ENCODE results near the gene MUS81. TPM values are rescaled to one million over a fixed set of nuclear protein-coding genes. Genes with fewer than 3 reads are reported as not detected.
A peak's percentile ranks its signal among the peaks of the same experiment; 100 is the strongest.

MUS81 gene
- total and polyA plus RNA-seq, 2 of the 13 experiments (the other 11 are each of a cell fraction or from before 2014, with no cell fraction given) = 25.6 to 30.2 TPM

DNA sequence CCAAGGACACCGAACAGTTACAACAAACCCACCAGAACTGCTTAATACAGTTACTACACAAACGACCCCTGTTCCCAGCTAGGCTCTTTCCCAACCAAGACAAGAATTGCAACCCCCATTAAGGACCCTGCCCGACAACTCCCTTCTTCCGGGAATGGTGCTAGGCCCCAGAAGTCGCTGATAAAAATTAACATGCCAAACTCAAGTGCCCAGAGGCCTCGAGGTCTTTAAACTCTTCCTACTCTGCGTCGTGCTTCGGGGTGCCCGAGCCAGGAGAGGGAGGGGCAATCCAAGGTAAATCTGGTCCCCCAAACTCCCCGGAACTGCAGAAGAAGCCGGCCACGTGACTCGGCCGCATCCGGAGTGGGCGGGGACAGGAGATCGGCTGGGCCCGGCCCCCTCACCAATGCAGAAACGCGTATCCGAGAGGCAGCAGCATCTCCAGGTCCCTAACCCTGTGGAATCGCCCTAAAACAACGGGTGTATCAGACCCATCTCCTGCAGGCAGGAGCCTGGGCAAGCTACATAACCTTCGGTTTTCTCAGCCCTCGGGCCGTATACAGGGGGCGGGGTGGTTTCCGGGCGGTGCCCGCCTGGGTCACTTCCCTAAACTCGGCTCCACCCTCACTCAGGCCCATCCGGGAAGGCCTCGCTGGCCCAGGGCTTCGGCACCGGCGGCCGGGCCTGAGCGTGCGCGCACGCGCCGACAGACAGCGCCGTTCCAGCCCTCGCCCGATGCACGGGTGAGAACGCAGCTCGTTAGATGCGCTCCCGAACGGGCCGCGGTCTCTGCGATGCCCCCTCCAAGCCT lies 3.3 kb upstream of the MUS81 start (continued):
- TF ChIP-seq MATR3 (CRISPR knock-in tag; IDR thresholded peaks at IDR 0.05) = no peak
- peak; percentile 70 for TF ChIP-seq ZNF687 (CRISPR knock-in tag; IDR thresholded peaks at IDR 0.05)
- TF ChIP-seq MED1 (CRISPR knock-in tag; IDR thresholded peaks at IDR 0.05) = peak; percentile 36
- peak; percentile 71 for TF ChIP-seq DR1 (CRISPR knock-in tag; IDR thresholded peaks at IDR 0.05)
- peak; percentile 85 for TF ChIP-seq ZFY (CRISPR knock-in tag; IDR thresholded peaks at IDR 0.05)
- TF ChIP-seq PTBP1 (IDR thresholded peaks at IDR 0.05; ENCODE audit: low read depth, low read length, poor library complexity, severe bottlenecking) = no peak
- TF ChIP-seq NFATC3 (CRISPR knock-in tag; IDR thresholded peaks at IDR 0.05) = 0 out of 2 replicates have a peak, but pooled peaks have one; percentile 30
- peak in 1 of 2 experiments; percentile 44; a peak in 1 of 4 replicates for TF ChIP-seq POLR2A (IDR thresholded peaks at IDR 0.05; ENCODE audit: insufficient read depth in 1 of 2, low read depth in 2 of 2, low read length in 2 of 2)
- TF ChIP-seq GLI4 (CRISPR knock-in tag; IDR thresholded peaks at IDR 0.05; ENCODE audit: borderline replicate concordance) = peak; percentile 78; the same call in 1 of the 2 replicates
- TF ChIP-seq, protein P1, sequence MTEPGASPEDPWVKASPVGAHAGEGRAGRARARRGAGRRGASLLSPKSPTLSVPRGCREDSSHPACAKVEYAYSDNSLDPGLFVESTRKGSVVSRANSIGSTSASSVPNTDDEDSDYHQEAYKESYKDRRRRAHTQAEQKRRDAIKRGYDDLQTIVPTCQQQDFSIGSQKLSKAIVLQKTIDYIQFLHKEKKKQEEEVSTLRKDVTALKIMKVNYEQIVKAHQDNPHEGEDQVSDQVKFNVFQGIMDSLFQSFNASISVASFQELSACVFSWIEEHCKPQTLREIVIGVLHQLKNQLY (CRISPR knock-in tag; IDR thresholded peaks at IDR 0.05) = 0 out of 2 replicates have a peak, but pooled peaks have one; percentile 9
- no peak for TF ChIP-seq HHEX (CRISPR knock-in tag; IDR thresholded peaks at IDR 0.05)
- peak; percentile 55; the same call in 1 of the 2 replicates for TF ChIP-seq ZNF501 (CRISPR knock-in tag; IDR thresholded peaks at IDR 0.05)
- peak; percentile 26; the same call in 1 of the 2 replicates for TF ChIP-seq ZMAT5 (CRISPR knock-in tag; IDR thresholded peaks at IDR 0.05; ENCODE audit: borderline replicate concordance, low read depth)
- TF ChIP-seq ZNF570 (CRISPR knock-in tag; IDR thresholded peaks at IDR 0.05; ENCODE audit: borderline replicate concordance) = 0 out of 2 replicates have a peak, but pooled peaks have one; percentile 9
- peak; percentile 53; the same call in 1 of the 2 replicates for TF ChIP-seq KMT2B (CRISPR knock-in tag; IDR thresholded peaks at IDR 0.05)
- TF ChIP-seq ZNF747 (CRISPR knock-in tag; IDR thresholded peaks at IDR 0.05; ENCODE audit: borderline replicate concordance) = no peak
- TF ChIP-seq TSC22D2 (CRISPR knock-in tag; IDR thresholded peaks at IDR 0.05; ENCODE audit: borderline replicate concordance) = peak; percentile 30; the same call in 1 of the 2 replicates
- 0 out of 2 replicates have a peak, but pooled peaks have one; percentile 32 for TF ChIP-seq ZNF878 (CRISPR knock-in tag; IDR thresholded peaks at IDR 0.05)
- TF ChIP-seq SPEN (CRISPR knock-in tag; IDR thresholded peaks at IDR 0.05; ENCODE audit: low read depth) = peak; percentile 78
- no peak for TF ChIP-seq CREB3 (CRISPR knock-in tag; IDR thresholded peaks at IDR 0.05)
- 0 out of 2 replicates have a peak, but pooled peaks have one; percentile 41 for TF ChIP-seq MAF1 (CRISPR knock-in tag; IDR thresholded peaks at IDR 0.05; ENCODE audit: borderline replicate concordance)
- TF ChIP-seq ZNF18 (CRISPR knock-in tag; IDR thresholded peaks at IDR 0.05; ENCODE audit: insufficient replicate concordance) = peak; percentile 13

Measured in HepG2 (cell line).